Activated CD4-positive, alpha-beta T cell treated with anti-CD3 and anti-CD28 coated beads, Interleukin-2, Interleukin-4, amounts not matched to agents 100 ng/mL and 50 ng/mL, durations not matched to agents 16 hours and 8 hours (primary cell): ENCODE results near the gene PPWD1.
"Not testable (repeated sequence)": the region's sequence is repeated elsewhere in the genome, so short reads cannot be mapped to it uniquely, and the experiment has no call there.

Experiments used
- DNase-seq: peaks from one replicate; pipeline ENCODE4 v3.0.0-alpha.2; 2020; ENCODE audit warnings: low spot score

Gene PPWD1

GRCh38 chr5:65562731-65563701 is at the start of gene PPWD1, which contains the start of gene CENPK:
PPWD1 (plus strand) TSS chr5:65563296; CDS start chr5:65563311, 15 bp downstream.
CENPK (minus strand) TSS chr5:65563168; CDS start chr5:65554907, 8,261 bp downstream.
- DNase-seq, result peak; percentile 98

- no peak for DNase-seq
These were observed 37.4 kb upstream of the PPWD1 start for GRCh38 chr5:65525726-65526125.

DNA sequence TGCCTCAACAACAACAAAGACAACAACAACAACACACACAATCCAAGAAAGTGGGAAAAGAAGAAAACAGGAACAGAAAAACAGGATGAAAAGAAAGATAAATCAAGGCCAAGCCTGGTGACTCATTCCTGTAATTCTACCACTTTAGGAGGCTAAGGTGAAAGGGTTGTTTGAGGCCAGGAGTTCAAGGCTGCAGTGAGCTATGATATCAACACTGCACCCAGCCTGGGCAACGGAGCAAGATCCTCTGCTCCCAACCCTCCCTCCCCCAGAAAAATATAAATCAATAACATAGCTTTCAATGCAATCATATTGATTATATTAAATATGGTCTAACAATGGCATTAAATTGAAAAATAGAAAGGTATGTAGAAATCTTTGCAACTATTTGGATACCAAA is 32.2 kb upstream of the PPWD1 start:
- no peak for DNase-seq

DNA sequence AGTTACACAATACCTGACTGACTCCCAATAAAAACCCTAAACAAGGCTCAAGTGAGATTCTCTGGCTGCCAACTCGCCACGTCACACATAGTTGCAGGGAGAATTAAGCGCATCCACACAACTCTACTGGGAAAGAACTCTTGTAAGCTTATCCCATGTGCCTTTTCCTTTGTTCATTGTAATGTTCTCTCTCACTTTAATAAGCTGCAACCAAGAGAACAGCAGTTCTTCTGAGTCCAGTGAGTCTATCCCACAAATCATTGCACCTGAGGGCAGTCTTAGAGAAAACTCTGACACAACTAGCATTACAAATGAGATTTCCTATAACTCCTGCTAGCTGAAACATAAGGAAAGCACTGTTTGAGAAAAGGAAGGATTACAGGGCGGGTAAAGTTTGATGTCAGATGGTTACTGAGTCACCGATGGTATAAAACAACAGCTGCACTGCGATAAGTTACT is 27.5 kb upstream of the PPWD1 start:
- DNase-seq, result no peak

DNA sequence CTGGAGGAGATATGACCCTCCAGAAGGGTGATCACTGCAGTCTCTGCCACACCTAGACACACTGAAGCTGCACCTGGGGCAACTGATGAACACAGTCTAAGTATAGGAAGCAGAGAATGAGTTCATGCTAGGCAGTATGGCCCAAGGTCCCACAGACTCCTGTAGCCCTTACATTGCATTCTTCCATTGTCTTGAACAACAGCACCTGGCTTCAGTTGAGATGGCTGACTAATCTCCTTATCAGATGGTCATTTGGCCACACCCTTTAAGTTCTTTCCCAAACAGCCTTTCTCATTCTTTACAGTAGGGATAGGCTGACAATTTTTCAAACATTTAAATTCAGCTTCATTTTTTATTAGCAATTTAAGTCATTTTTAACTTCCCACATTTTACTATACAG is 23.3 kb upstream of the PPWD1 start:
- no peak for DNase-seq

DNA sequence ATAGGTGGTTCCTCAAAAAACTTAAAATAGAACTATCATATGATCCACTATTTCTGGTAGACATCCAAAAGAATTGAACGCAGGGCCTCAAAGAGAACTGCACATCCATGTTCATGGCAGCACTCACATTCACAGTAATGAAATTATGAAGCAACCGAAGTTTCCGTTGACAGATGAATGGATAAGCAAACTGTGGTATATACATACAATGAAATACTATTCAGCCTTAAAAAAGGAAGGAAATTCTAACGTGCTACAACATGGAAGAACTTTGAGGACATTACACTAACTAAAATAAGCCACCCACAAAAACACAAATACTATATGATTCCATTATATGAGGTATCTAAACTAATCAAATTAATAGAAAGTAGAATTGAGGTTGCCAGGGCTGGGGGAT is 18.6 kb upstream of the PPWD1 start:
- DNase-seq, result no peak

DNA sequence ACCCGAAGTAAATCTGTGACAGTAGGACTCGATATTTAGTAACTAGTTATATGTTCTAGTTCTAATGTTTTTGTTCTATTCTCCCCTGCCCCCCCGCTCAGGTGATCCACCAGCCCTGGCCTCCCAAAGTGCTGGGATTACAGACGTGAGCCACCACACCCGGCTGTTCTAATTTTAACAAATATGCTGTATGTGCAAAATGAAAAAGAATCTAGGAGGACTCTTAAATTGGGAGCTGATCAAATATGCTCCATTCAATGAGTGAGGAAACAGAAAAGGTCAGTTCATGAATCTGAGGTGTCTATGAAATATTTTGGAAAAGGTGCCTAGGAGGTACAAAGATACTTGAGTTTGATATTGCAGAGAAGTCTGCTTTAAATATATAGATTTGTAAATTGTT is 17.0 kb upstream of the PPWD1 start:
- DNase-seq, result no peak

- DNase-seq, result peak; percentile 80
These were observed 14.8 kb upstream of the PPWD1 start for GRCh38 chr5:65548281-65548680.

GRCh38 chr5:65553941-65554340 is 9.2 kb upstream of the PPWD1 start:
- DNase-seq, result no peak

DNA sequence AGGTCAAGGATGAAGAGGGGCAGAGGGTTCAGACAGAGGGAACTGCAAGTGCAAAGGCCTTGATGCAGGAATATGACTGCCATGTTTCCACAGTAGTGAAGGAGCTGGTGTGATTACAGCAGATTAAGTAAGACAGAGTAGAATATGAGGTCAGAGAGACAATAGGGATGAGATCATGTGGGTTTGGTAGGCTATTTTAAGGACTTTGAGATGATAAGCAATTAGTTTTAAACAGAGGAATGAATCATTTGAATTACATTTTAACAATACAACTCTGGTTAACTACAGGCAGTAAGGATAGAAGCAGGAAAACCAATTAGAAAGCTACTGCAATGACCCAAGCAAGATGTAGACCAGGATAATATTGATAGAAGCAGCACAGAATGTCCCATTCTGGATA is 7.8 kb upstream of the PPWD1 start:
- DNase-seq, result no peak

DNA sequence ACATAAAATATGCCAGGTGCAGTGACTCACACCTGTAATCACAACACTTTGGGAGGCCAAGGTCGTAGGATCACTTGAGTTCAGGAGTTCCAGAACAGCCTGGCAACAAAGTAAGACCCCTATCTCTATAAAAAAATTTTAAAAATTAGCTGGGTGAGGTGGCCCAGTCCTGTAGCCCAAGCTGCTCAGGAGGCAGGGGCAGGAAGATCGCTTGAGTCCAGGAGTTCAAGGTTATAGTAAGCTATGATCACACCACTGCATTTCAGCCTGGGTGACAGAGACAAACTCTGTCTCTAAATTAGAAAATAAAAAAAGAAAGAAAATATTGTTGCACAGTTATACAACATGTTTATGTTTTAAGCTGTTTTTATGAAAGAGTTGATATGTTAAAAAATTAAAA is 6.9 kb upstream of the PPWD1 start:
- DNase-seq, result no peak

DNA sequence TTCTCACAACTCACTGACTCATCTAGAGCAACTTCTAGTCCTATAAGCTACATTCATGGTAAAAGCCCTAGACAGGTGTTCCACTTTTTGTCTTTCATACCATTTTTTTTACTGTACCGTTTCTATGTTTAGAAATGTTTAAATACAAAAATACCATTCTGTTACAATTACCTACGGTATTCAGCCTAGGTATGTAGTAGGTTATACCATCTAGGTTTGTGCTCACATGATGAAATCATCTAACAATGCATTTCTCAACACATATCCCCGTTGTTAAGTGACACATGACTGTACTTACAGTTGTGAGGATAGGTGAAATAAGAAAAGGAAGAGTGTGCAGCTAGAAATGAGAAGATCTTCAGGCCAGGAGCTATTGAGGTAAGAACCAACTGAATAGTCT is 6.4 kb upstream of the PPWD1 start:
- no peak for DNase-seq

DNA sequence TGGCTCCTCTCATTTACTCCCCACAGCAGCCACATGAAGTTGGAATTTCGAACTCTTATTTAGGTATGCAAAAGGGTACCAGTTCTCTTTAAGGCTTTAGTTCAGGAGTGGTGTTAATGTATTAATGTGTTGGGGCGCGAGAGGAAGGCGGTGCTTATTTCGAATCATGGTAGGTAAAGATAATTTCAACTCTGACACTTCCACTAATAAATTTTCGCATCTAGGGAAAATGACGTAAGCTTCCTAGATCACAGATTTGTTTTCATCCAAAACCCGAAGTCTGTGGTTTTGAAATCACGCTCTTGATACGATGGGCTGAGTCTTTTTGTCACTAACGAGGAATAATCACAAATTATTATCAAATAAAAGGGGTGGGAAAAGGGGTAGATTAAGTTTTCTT is 681 bp downstream of the PPWD1 start:
- DNase-seq, result no peak

GRCh38 chr5:65566505-65566904 is 3.4 kb downstream of the PPWD1 start:
- DNase-seq, result no peak

GRCh38 chr5:65570598-65571226 is 7.6 kb downstream of the PPWD1 start:
- DNase-seq, result no peak

- no peak for DNase-seq
These were observed 14.0 kb downstream of the PPWD1 start for GRCh38 chr5:65577141-65577540.

DNA sequence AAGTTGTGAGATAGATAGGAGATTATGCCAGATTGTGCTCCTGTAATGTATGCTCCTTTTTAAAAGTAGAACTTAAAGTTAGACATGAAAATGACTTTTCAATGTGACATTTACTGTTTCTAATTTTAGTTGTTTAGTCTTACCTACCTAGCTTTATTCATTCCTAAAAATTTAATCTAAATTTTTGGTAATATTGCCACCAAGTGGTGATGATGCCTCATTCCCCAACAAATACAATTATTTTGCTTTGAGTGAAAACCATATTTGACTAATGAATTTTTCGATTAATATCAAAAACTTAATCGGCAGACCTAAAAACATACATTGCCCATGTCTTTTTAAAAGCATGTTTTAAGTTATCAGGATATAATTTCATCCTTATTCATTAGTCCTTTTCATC is 25.6 kb downstream of the PPWD1 start:
- no peak for DNase-seq

DNA sequence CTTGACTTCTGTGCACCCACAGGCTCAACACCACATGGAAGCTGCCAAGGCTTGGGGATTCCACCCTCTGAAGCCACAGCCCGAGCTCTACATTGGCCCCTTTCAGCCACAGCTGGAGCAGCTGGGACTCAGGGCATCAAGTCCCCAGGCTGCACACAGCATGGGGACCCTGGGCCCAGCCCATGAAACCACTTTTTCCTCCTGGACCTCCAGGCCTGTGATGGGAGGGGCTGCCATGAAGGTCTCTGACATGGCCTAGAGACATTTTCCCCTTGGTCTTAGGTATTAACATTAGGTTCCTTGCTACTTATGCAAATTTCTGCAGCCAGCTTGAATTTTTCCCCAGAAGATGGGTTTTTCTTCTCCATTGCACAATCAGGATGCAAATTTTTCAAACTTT is 38.7 kb downstream of the PPWD1 start:
- DNase-seq, result not testable (repeated sequence)

DNA sequence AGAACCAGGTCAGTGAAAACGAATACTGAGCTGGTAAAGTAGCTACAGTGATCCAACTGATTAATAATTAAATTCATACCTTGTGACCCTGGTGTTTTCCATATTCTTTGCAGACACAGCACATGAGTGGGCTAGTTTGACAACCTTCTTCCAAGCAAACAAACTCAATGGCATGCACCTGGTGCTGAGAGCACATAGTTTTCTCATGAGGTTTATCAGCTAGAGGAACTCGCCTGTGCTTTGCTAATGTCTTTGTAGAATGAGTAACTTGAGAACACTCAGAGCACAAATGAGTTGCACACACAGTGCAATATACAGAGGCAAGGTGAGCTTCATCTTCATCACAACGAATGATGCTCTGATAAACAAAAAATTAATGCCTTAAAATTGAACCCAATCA is 48.4 kb downstream of the PPWD1 start:
- DNase-seq, result no peak

DNA sequence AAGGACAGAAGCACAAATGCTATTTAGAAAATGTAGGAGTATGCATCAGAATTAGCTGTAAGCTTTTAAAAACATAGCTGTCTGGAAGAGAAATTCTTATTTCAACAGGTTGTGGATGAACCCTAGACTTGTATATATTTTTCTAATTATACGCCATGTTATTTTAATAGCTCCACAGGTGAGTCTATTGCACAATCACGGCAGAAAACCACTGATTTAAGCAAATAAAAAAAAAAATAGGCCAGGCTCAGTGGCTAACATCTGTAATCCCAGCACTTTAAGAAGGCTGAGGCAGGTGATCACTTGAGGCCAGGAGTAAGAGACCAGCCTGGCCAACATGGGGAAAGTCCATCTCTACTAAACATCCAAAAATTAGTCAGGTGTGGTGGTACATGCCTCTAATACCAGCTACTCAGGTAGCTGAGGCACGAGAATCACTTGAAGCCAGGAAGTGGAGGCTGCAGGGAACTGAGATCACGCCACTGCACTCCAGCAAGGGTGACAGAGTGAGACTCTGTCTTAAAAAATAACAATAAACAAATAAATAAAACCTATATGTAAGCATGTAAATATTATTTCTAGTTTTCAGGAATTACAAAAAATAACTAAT is 49.3 kb downstream of the PPWD1 start:
- DNase-seq, result no peak

DNA sequence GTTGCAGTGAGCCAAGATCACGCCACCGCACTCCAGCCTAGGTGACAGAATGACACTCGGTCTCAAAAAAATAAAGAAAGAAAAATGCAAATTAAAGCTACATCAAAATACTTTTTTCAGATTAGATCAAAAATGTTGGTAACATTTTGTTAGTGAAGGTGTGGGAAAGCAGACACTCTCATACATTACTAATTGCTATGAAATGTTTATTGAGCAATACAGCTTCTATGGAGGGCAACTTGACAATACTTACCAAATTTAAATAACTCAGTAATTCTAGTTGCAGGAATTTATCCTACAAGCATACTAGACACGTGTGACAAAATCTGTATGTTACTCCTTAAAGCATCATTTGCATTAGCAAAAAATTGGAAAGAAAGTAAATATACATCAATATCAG is 56.9 kb downstream of the PPWD1 start:
- no peak for DNase-seq

- not testable (repeated sequence) for DNase-seq
These were observed 58.9 kb downstream of the PPWD1 start for GRCh38 chr5:65621961-65622360.

DNA sequence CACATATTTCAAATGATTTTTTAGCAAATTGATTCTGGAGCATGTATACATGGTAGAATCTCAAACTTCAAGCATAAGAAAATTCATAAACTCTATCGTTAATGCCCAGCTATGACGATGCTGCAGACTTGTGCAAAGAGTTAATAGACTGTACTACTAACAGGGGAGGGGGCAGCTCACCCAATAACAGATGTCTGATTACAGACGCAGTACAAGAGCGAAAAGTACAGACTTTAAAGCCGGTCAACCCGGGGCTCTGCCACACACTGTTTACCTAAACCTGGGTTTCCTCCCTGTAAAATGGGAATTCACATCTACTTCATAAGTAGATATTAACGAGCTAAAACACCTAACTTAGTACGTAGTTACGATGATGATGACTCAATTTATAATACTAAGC is 60.4 kb downstream of the PPWD1 start:
- DNase-seq, result no peak
